H1 (cell line): ENCODE data around the gene IFNA16. TPM values are rescaled to one million over a fixed set of nuclear protein-coding genes. Genes with fewer than 3 reads are reported as not detected.

Experiments used
- BRCA1 ChIP-seq: IDR thresholded peaks from 2 replicates; pipeline ENCODE4 v1.6.1; 2012; ENCODE audit warnings: low read depth, low read length, improper control_type of control experiment
- JUN ChIP-seq: IDR thresholded peaks from 2 replicates; pipeline ENCODE4 v1.6.1; 2011; ENCODE audit warnings: low read depth, mild to moderate bottlenecking, improper control_type of control experiment, low read length
- polyA plus RNA-seq, 7 experiments: library from polyadenylated mRNA; depleted of rRNA in 3 of 7; stranded (reverse) in 5 of 7; unstranded in 2 of 7; fragments of >200 nt in 5 of 7; fragments of 200-250 nt in 2 of 7; gene quantifications; 1 replicate in 5 of 7; 2 replicates in 1 of 7; 4 replicates in 1 of 7; pipeline versions ENCODE4 v1.2.1 to v1.2.3, GENCODE V29; 2011 to 2013; ENCODE audit warnings: missing spikeins in 2 of 7, mixed read lengths in 2 of 7
- total RNA-seq: library from RNA; stranded (reverse); fragmentation: NEBNext Ultra II Directional; extraction: Animal tissue kit (Norgen Biotek cat#: 25700); gene quantifications from 2 replicates; pipeline ENCODE4 v1.2.1, GENCODE V29; 2021
- TF ChIP-seq, protein P1 (sequence below): fragments of 300-600 bp; sonication (generic); IDR thresholded peaks from 2 replicates; pipeline ENCODE4 v1.7.1; 2012; ENCODE audit warnings: low read length, moderate library complexity, mild to moderate bottlenecking, inconsistent platforms; ENCODE audit not compliant: insufficient replicate concordance

The IFNA16 gene
- total and polyA plus RNA-seq, 2 of the 8 experiments (the other 6 are each of a cell fraction or from before 2014, with no cell fraction given): not detected

DNA sequence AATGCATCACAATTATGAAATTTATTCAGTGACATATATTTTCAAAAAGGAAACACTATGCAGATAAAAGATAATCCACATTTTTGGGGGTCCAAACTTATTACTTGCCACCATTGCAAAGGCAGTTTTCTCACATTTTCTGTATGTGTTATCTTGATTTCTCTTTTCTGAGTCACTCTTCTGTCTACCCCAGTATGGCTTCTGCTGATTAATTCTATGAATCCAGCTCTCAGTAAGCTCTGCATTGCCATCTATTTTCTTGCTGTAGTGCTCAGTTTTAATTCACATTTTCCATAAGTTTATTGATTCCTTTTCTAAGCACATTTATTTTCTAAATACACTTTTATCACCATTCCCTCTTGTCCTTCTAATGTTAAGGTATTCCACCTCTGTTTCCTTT is 11.9 kb downstream of the IFNA16 start (continued):
- TF ChIP-seq, protein P1, sequence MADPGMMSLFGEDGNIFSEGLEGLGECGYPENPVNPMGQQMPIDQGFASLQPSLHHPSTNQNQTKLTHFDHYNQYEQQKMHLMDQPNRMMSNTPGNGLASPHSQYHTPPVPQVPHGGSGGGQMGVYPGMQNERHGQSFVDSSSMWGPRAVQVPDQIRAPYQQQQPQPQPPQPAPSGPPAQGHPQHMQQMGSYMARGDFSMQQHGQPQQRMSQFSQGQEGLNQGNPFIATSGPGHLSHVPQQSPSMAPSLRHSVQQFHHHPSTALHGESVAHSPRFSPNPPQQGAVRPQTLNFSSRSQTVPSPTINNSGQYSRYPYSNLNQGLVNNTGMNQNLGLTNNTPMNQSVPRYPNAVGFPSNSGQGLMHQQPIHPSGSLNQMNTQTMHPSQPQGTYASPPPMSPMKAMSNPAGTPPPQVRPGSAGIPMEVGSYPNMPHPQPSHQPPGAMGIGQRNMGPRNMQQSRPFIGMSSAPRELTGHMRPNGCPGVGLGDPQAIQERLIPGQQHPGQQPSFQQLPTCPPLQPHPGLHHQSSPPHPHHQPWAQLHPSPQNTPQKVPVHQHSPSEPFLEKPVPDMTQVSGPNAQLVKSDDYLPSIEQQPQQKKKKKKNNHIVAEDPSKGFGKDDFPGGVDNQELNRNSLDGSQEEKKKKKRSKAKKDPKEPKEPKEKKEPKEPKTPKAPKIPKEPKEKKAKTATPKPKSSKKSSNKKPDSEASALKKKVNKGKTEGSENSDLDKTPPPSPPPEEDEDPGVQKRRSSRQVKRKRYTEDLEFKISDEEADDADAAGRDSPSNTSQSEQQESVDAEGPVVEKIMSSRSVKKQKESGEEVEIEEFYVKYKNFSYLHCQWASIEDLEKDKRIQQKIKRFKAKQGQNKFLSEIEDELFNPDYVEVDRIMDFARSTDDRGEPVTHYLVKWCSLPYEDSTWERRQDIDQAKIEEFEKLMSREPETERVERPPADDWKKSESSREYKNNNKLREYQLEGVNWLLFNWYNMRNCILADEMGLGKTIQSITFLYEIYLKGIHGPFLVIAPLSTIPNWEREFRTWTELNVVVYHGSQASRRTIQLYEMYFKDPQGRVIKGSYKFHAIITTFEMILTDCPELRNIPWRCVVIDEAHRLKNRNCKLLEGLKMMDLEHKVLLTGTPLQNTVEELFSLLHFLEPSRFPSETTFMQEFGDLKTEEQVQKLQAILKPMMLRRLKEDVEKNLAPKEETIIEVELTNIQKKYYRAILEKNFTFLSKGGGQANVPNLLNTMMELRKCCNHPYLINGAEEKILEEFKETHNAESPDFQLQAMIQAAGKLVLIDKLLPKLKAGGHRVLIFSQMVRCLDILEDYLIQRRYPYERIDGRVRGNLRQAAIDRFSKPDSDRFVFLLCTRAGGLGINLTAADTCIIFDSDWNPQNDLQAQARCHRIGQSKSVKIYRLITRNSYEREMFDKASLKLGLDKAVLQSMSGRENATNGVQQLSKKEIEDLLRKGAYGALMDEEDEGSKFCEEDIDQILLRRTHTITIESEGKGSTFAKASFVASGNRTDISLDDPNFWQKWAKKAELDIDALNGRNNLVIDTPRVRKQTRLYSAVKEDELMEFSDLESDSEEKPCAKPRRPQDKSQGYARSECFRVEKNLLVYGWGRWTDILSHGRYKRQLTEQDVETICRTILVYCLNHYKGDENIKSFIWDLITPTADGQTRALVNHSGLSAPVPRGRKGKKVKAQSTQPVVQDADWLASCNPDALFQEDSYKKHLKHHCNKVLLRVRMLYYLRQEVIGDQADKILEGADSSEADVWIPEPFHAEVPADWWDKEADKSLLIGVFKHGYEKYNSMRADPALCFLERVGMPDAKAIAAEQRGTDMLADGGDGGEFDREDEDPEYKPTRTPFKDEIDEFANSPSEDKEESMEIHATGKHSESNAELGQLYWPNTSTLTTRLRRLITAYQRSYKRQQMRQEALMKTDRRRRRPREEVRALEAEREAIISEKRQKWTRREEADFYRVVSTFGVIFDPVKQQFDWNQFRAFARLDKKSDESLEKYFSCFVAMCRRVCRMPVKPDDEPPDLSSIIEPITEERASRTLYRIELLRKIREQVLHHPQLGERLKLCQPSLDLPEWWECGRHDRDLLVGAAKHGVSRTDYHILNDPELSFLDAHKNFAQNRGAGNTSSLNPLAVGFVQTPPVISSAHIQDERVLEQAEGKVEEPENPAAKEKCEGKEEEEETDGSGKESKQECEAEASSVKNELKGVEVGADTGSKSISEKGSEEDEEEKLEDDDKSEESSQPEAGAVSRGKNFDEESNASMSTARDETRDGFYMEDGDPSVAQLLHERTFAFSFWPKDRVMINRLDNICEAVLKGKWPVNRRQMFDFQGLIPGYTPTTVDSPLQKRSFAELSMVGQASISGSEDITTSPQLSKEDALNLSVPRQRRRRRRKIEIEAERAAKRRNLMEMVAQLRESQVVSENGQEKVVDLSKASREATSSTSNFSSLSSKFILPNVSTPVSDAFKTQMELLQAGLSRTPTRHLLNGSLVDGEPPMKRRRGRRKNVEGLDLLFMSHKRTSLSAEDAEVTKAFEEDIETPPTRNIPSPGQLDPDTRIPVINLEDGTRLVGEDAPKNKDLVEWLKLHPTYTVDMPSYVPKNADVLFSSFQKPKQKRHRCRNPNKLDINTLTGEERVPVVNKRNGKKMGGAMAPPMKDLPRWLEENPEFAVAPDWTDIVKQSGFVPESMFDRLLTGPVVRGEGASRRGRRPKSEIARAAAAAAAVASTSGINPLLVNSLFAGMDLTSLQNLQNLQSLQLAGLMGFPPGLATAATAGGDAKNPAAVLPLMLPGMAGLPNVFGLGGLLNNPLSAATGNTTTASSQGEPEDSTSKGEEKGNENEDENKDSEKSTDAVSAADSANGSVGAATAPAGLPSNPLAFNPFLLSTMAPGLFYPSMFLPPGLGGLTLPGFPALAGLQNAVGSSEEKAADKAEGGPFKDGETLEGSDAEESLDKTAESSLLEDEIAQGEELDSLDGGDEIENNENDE: no peak
- TF ChIP-seq JUN (no peak), BRCA1 (no peak)
